ENCODE data around the gene MSI2.

The MSI2 gene

DNA sequence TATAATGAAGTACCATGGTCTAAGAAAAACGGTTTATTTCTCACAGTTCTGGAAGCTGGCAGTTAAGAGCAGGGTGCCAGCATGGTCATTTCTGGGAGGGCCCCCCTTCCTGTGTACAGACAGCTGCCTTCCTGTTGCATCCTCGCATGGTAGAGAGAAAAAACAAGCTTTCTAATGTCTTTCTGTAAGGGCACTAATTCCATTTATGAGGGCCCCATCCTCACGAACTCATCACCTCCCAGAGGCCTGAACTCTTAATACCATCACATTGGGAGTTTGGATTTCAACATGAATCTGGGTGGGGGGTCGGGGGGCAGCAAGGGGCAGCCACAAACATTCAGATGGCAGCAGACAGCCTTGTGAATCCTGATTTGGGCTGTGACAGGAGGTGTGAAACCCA, 339.1 kb downstream of the MSI2 start:
- DNase-seq (ENCODE audit: low read depth, low spot score), result no peak

DNA sequence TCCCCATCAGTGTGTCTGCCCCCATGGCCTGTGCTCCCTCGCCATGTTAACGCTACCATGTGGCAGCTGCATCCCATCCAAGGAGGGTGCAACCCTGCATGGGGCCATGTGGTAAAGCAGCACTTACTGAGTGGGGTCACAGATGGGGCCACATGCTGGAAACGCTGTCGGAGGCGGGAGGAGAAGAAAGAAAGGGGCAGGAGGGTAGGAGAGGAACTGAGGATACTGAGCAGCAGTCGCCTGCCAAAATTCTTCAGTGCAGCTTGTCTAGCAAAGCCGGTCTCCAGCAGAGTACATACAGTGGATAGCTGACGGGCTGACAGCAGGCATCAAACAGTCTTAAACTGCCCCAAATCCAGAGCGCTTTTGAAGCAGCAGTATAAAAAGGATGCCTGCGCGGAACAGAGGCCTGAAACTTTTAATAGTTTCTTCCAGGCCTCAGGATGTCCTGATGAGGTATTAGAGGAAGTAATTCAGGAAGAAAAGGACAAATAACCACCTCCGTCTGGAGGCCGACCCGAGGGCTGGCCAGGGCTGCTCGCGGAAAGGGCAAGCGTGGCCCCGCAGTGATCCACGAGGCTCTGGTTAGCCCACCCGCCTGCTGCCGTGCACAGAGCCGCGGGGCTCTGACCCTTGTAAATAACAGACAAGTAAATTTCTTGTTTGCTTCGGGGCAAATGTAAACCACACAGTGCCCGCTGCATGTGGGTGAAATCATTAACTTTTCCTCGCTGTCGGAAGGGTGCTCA, 339.8 kb downstream of the MSI2 start:
- DNase-seq (ENCODE audit: low read depth, low spot score), result no peak

DNA sequence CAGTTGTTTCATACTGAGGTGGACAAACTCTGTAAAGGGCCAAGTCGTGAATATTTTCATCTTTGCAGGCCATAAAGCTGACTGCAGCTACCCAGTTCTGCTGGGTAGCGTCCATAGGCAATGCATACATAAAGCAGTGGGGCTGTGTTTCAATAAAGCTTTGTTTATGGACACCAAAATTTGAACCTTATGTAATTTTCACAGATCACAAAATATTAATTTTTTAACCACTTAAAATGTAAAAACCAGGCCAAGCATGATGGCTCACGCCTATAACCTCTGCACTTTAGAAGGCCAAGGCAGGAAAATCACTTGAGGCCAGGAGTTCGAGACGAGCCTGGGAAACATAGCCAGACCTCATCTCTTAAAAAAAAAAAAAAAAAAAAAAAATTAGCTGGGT, 340.8 kb downstream of the MSI2 start:
- no peak for DNase-seq (ENCODE audit: low read depth, low spot score)

DNA sequence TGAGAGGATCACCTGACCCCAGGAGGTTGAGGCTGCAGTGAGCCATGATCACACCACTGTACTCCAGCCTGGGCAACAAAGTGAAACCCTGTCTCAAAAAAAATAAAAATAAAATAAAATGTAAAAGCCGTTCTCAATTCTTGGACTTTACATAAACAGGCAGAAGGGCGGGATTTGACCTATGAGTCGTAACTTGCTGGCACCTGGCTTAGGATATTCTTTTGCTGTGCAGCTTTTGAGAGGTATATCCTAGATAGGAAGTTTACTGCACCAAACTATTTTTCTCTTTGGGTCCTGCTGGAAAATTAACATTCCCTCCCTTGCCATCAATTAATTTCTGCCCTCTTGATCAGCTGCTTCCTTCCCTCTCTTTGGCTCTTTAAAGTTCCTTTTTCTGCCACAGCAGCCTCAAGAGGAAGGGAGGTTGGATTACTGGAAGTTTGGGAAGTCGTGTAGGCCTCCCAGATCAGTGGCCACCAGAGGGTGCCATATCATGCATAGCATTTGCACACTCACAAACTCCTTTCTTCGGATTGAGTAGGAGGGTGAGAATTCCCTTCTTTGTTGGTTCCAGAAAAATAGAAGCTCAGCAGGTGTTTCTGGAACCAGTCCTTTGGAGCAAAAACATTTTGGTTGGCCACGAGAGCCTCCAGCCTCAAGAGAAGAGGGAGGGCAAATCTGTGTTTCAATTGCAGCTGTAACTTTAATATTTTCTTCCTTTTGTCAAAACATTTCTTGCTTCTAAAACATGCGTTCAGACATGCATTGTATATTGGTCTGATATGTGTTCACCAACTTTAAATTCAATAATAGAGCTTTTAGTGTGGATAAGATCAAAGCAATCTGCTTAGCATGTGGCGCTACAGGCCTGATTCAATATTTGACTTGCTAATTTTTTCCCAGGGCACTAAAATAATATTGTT, 341.5 kb downstream of the MSI2 start:
- peak; percentile 32 for DNase-seq (ENCODE audit: low read depth, low spot score)

DNA sequence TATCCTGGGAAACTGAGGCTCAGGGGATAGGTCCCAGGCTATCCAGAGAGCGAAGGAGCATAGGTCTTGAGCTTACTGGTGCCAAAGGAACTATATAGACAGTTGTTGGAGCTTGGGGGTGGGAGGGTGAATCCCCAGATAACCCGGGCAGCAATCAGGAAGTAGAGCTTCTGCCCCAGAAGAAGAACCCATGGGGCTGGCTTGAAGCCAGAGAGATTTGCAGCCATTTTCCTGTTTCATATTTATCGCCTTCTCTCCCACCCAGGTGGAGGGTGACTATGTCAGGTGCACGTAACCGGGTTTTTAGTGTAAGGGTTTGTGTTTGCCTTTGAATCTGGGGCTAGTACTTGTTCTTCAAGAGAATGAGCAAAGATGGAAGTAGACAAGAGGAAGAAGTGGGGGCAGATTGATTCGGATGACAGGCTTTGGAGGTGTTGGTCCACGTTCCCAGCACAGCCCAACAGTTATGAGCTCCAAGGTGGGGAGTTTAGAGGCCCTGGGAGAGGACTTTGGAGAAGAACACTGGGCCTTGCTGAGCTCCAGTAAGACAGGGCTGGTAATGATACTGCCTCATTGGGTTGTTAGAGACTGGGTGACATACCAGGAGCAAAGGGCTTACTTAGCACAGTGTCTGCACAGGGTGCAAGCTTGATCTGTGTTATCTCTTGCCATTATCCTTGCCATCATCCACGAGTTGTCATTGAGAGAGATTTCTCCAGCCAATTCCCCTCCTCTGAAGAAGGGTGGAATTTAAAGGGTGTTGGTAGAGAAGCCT, 343.1 kb downstream of the MSI2 start:
- DNase-seq (ENCODE audit: low read depth, low spot score), result no peak

DNA sequence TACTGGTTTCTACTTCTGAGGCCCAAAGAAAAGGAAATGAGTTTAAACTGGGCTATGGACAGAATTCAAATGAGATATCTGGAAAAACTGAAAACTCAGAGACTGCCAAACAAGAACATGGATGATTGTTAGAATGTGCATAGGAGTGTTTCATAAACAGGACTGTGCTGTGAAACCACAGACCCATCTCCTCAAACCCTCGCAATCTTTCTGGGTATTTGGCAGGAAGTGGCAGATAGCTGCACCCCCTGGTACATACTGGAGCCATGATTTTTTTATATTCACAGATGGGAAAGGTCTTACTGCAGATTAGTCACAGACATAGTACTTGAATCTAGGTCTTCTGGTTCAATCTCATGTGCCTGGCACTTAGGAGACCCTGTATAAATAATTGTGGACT, 343.8 kb downstream of the MSI2 start:
- DNase-seq (ENCODE audit: low read depth, low spot score), result no peak

DNA sequence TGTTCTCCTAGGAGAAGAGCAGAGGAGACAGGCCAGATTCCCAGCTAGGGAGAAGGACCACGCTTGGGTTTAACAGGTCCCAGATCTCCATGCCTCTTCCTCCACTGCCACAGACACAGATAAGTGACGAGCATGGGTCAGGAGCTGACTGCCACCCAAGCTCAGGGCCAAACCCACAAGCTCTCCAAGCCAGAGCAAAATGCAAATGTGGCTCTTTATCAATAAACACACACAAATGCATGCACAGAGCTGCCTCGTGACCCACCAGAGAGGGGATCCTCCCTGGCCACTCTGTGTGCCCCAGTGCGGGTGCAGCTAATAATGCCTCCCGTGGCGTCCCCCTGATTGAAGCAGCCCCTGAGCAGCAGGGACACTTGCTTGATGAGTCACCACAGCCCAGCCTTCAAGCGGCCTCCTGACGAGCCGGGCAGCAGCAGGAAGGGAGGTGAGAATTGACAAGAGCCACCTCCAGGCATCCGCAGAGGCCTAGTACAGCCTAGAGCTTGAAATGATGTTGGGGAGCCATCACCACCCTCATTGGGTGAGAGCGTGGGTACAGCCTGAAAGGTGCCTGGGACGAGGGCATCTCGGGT, 344.9 kb downstream of the MSI2 start:
- DNase-seq (ENCODE audit: low read depth, low spot score), result no peak

DNA sequence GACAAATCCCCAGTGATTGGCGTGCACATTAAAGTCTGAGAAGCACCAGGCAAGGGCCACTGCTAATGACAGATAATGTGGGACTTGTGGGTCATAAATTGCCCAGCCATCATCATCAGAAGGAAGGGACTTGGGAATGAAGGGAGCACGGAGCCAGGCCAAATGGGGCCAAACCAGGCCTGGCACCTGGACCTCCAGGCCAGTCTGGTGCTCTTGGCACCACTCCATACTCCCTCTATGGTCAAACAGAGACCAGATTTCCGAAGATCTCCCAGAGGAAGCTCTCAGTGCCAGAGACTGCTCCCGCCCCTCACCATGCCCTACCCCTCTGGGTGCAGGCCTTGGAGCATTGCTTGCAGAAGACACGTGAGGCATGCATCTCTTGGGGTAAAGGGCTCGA, 346.6 kb downstream of the MSI2 start:
- no peak for DNase-seq (ENCODE audit: low read depth, low spot score)

DNA sequence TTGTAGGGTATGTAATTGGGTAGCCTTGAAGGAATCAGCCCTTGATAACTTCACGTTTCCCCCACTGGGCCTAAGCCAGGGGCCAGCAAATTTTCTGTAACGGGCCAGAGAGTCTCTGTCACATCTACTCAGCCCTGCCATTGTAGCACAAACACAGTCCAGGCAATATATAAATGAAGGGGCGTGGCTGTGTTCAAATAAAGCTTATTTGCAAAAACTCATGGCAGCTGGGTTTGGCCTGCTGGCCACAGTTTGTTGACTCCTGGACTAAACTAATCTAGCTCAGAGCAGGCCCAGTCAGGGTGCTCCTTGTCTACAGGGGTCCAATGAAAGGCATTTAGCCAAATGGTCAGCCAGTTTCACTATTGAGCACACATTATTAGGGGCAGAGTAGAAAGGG, 347.2 kb downstream of the MSI2 start:
- DNase-seq (ENCODE audit: low read depth, low spot score), result no peak

DNA sequence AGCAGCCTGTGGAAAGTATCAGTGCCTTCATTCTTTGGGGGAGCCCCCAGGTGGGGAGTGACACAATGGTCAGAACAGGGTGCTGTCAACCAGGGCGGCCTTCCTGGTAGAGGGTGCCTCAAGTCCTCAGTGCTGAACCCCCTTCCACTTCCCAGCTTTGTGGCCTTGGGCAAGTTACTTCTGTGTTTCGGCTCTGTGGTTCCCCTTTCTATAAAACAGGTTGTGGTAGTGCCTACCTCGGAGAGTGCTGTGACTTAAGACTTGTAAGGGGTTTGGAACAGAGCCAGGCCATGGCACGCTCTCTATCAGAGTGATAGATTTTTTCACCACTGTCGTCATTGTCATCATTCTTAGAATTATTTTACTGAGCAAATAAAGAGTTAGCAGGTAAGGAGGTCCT, 347.7 kb downstream of the MSI2 start:
- DNase-seq (ENCODE audit: low read depth, low spot score), result no peak

DNA sequence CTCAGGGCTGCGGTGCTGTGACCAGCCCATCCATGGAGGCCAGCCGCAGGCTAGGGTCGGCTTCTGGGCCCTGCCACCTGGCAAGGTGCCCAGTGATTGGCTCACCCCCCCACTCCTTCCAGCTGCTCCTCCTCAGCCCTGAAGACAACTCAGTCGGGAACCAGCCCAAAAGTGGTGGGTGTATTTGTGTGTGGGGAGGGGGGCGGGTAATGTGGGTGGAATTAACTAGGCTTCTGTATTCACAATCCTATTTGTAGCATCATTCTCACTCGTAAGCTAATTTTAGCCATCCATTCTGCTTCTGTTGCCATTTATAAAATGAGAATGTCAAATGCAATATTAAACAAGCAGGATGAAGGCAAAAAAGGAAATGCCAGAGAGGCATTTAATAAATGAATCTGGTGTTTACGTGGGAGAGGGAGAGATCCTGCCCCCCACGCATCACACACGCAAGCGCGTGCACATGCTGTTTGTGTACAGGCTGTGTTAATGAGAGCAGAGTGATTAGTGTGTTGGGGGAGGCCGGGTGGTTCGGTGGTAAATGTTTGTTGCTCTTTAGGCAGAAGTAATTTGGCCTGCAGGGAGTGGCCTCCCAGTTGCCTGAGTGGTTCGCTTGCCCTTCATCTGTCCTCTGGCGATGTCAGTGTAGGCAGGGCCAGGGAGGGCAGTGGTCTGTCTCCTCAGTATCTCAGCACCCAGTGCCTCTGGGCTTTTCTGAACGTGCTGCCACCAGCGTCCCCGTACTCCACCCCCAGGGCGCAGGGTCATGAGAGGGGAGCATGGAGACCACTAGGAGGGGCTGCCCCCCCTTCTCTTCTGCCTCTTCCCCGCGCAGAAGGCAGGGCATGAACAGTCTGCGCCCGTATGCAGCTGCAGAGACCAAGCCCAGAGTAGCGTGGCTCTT, 348.7 kb downstream of the MSI2 start:
- DNase-seq (ENCODE audit: low read depth, low spot score), result no peak

DNA sequence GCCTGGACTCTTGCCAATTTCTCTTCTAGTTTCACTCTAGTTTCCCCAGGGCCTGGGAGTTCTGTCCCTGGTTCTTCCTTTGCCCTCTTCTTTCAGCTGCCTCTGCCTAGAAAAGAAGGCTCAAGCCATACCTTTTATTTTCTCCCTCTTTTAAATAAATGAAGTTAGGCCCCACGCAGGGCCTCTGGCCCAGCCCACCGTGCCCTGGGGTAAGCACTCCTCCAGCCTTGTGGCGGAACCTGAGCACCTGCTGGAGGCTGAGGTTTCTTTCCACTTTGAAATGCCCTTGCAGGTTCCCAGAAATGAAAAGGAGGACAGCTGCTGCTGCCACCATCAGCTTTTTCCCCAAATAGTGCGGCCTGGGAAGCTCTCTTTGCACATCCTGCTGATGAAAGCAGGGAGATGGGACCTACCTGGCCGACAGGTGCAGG, 349.4 kb downstream of the MSI2 start:
- no peak for DNase-seq (ENCODE audit: low read depth, low spot score)

DNA sequence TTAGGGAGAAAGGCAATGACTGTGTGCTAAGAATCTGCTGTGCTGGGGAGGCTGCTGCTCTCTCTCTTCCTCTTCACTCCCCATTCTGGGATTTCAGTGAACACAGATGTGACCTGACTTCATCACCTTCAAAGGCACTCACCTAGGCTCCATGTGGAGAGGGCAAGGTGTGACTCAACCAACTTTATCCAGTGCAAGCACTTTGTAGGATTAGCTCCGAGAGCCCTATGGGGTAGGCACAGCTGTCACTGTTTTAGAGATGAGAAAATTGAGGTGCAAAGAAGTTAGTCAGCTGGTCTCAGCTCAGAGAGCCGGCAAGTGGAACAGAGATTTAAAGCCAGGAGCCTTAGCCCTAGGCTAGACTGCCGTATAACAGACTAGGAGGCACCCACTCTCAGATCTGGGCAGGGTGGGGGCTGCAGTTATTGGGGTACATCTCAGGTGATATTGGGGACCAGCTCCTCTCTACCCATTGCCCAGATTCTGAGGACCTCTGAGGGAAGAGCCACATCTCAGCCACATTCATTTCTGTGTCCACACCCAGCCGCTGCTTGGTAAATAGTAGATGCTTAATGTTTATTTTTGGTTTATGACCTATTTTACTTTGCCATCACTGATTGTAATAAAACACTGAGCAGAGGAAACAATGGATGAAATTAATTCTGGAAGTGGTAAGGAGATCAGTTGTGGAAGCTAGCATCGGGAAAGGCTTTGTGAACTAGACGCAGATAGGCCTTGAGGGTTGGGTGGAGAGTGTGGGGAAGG, 350.0 kb downstream of the MSI2 start:
- DNase-seq (ENCODE audit: low read depth, low spot score), result no peak

DNA sequence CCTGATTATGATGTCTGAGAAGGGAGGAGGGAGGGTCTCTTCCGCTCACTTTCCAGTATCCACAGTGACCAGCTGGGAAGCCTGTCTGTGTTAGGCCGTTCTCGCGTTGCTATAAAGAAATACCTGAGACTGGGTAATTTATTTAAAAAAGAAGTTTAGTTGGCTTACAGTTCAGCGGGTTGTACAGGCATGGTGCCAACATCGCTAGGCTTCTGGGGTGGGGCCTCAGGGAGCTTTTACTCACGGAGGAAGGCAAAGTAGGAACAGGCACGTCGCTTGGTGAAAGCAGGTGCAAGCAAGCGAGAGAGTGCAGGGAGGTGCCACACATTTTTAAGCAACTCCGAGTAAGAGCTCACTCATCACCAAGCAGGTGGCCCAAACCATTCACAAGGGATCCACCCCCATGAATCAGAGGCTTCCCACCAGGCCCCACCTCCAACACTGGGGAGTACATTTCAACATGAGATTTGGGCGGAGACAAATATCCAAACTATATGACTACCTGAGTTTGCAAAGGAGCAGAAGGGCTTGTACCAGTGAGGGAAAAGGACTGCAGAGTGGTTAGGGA, 351.3 kb downstream of the MSI2 start:
- DNase-seq (ENCODE audit: low read depth, low spot score), result no peak

DNA sequence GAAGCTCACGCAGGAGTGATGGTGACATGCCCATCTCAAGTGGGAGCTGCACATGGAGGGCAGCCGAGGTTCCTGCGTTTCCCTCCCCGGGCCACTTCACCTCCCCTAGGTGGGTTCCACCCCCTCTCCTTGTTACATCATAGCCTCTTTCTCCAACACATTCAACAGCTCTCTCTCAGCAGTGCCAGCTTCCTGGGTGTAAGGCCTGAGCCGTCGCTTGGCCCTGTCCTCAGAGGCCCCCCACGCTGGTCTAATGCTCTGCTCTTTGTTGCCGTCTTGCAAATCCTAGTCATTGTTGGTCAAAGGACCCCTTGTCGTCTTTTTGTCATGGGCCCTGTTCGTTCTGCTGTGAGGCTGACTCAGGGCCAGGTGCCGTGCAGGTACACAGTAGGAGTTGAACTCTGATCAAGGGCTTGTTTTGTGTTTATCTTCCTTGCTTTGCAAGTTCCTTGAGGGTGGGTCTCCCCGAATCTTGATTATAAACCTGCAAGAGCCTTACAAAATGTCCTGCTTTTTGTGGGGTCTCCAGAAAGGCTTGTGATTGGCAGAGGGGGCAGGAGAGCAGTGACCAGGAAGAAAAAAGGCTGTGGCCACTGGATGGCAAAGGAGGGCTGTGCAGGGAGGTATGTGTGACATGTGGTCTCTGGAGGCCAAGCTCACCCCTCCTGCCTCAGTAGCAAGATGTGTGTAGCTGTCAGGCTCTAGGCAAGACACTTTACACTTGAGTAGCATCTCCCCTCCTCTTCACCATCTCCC, 352.2 kb downstream of the MSI2 start:
- no peak for DNase-seq (ENCODE audit: low read depth, low spot score)

DNA sequence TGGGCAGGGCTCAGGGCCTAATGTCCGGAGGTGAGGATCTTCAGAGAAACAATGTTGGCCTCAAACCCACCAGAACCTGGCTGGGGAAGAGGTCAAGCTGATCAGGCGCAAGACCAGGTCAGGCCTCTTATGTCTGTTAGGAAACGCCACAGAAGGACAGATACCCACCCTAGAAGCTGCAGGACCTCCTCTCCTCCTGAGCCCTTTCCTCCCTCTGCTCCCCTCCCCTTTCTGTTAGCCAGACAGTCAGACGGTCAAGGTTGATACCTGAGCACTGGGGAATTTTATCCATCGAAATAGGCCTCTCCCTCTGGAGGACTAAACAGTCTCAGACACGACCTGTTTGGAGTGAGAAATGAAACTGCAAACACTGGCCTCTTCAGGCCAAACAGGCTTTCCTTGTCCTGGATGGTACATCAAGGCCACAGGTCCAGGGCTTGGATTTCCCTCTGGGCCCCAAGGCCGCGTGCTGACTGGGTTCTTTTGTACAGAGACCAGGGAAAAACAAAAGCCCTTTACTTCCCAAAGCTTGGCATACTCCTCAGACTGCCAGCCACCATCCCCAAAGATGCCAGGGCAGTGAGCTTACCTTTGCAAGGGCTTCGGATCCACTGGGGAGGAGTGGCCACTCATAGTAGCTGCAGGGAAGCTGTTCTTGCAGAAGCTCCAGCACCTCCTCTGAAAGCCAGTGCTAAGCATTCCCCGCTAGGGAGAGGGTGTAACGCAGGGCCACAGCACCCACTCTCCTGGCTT, 353.0 kb downstream of the MSI2 start:
- DNase-seq (ENCODE audit: low read depth, low spot score), result no peak

DNA sequence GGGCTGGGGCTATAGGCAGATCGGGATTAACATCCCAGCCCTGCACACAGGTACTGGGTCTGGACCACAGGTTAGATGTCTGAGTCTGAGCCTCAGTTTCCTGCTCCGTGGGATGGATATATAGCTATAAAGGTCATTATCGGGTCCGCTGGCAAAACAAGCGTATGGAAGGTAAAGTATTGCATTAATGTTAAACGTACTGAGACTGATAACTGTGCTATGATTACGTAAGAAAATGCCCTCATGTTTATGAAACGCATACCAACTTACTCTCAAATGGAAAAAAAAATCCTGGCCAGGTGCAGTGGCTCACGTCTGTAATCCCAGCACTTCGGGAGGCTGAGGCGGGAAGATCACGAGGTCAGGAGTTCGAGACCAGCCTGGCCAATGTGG, 353.6 kb downstream of the MSI2 start:
- no peak for DNase-seq (ENCODE audit: low read depth, low spot score)
